Smooth muscle cell (in vitro differentiated cells): Measurements from ENCODE around the gene PTPRN2. TPM values are rescaled to one million over a fixed set of nuclear protein-coding genes. Genes with fewer than 3 reads are reported as not detected.
"Not testable (repeated sequence)": the region's sequence is repeated elsewhere in the genome, so short reads cannot be mapped to it uniquely, and the experiment has no call there.

Experiments used
- DNase-seq: peaks from one replicate; lab custom pipeline; 2025; ENCODE audit not compliant: unreplicated experiment; lab: John Stamatoyannopoulos, UW
- H2AFZ ChIP-seq: fragments of 200-600 bp; sonication (generic); 2 replicates; pipeline ENCODE4 v1.6.0; 2016; ENCODE audit warnings: antibody characterized with exemption, low read depth, mild to moderate bottlenecking
- H3F3A ChIP-seq: fragments of 200-600 bp; sonication (generic); 2 replicates; pipeline ENCODE4 v1.6.0; 2017; ENCODE audit warnings: antibody characterized with exemption, low read depth
- H3K27ac ChIP-seq: fragments of 200-600 bp; sonication (generic); 2 replicates; pipeline ENCODE4 v1.5.1; 2016; ENCODE audit warnings: low read depth, mild to moderate bottlenecking
- H3K27me3 ChIP-seq: fragments of 200-600 bp; sonication (generic); 2 replicates; pipeline ENCODE4 v1.6.1; 2016; ENCODE audit warnings: low read depth, mild to moderate bottlenecking
- H3K36me3 ChIP-seq: fragments of 200-600 bp; sonication (generic); 2 replicates; pipeline ENCODE4 v1.5.1; 2016; ENCODE audit warnings: low read depth
- H3K4me1 ChIP-seq: fragments of 200-600 bp; sonication (generic); 2 replicates; pipeline ENCODE4 v1.5.1; 2016; ENCODE audit warnings: low read depth
- H3K4me2 ChIP-seq: fragments of 200-600 bp; sonication (generic); 2 replicates; pipeline ENCODE4 v1.6.0; 2016; ENCODE audit warnings: mild to moderate bottlenecking
- H3K4me3 ChIP-seq: fragments of 200-600 bp; sonication (generic); 2 replicates; pipeline ENCODE4 v1.5.1; 2016; ENCODE audit warnings: mild to moderate bottlenecking
- H3K79me2 ChIP-seq: fragments of 200-600 bp; sonication (generic); 2 replicates; pipeline ENCODE4 v1.6.0; 2016; ENCODE audit warnings: low read depth, mild to moderate bottlenecking
- H3K9ac ChIP-seq: fragments of 200-600 bp; sonication (generic); 2 replicates; pipeline ENCODE4 v1.6.0; 2016; ENCODE audit warnings: low read depth
- H3K9me3 ChIP-seq: fragments of 200-600 bp; sonication (generic); replicated peaks from 2 replicates; pipeline ENCODE4 v1.5.1; 2016; ENCODE audit warnings: low read depth
- H4K20me1 ChIP-seq: fragments of 200-600 bp; sonication (generic); 2 replicates; pipeline ENCODE4 v1.6.0; 2016; ENCODE audit warnings: low read depth
- CTCF ChIP-seq: fragments of 200-600 bp; sonication (generic); IDR thresholded peaks from 2 replicates; pipeline ENCODE4 v1.5.1; 2017; ENCODE audit warnings: borderline replicate concordance, mild to moderate bottlenecking, antibody characterized with exemption; ENCODE audit not compliant: insufficient read depth, poor library complexity, severe bottlenecking
- WGBS: methylation state at CpG from one replicate; pipeline ENCODE4 v1.1.7; 2016; ENCODE audit warnings: low lambda C conversion rate; 5-methylcytosine and 5-hydroxymethylcytosine counted together
- polyA plus RNA-seq: library from polyadenylated mRNA; unstranded; fragments of >200 nt; fragmentation: Nextera tagmentation; extraction: Ambion mirVana; gene quantifications from 2 replicates; pipeline ENCODE4 v1.2.1, GENCODE V29; 2016
- total RNA-seq: library from RNA; depleted of rRNA; stranded (reverse); fragments of >200 nt; gene quantifications from 2 replicates; pipeline ENCODE4 v1.2.3, GENCODE V29; 2014

Gene PTPRN2
- total and polyA plus RNA-seq, 2 experiments from 2014 or later: 0.09 to 0.87 TPM

GRCh38 chr7:158526531-158526930 lies 61.1 kb downstream of the PTPRN2 start:
- Histone ChIP-seq H3K27ac (no peak overlapping the region), H3K4me1 (no peaks in the 10 kb centered on the region), H3K4me2 (no peak overlapping the region), H4K20me1 (no peaks in the 10 kb centered on the region), H2AFZ (no peak overlapping the region), H3K36me3 (no peaks in the 10 kb centered on the region), H3K9me3 (no peaks in the 10 kb centered on the region), H3K9ac (no peak overlapping the region), H3K4me3 (no peak overlapping the region), H3K27me3 (no peaks in the 10 kb centered on the region), H3K79me2 (no peaks in the 10 kb centered on the region), H3F3A (no peaks in the 10 kb centered on the region)
- TF ChIP-seq CTCF: no peak
- 93% methylated on average over 9 of the region's 9 CpGs for WGBS
- DNase-seq: no peak

- DNase-seq: no peak
- no peak for TF ChIP-seq CTCF
- Histone ChIP-seq H2AFZ (no peak overlapping the region), H4K20me1 (no peaks in the 10 kb centered on the region), H3F3A (no peaks in the 10 kb centered on the region), H3K4me2 (no peak overlapping the region), H3K79me2 (no peaks in the 10 kb centered on the region), H3K27me3 (no peaks in the 10 kb centered on the region), H3K4me3 (no peak overlapping the region), H3K9me3 (no peaks in the 10 kb centered on the region), H3K4me1 (no peaks in the 10 kb centered on the region), H3K27ac (no peak overlapping the region), H3K36me3 (no peaks in the 10 kb centered on the region), H3K9ac (no peak overlapping the region)
- WGBS: 90% methylated on average over 29 of the region's 29 CpGs
These were observed 61.8 kb downstream of the PTPRN2 start for GRCh38 chr7:158525648-158526484.

- no peak for TF ChIP-seq CTCF
- no peak overlapping the region for H2AFZ ChIP-seq
- no peak overlapping the region for H3K27ac ChIP-seq
- no peaks in the 10 kb centered on the region for H3K9me3 ChIP-seq
- no peak overlapping the region for H3K9ac ChIP-seq
- no peaks in the 10 kb centered on the region for H4K20me1 ChIP-seq
- DNase-seq: no peak
- no peaks in the 10 kb centered on the region for H3K36me3 ChIP-seq
- no peaks in the 10 kb centered on the region for H3F3A ChIP-seq
- H3K4me3 ChIP-seq: no peak overlapping the region
- H3K79me2 ChIP-seq: no peaks in the 10 kb centered on the region
- no peaks in the 10 kb centered on the region for H3K4me1 ChIP-seq
- no peaks in the 10 kb centered on the region for H3K27me3 ChIP-seq
- no peak overlapping the region for H3K4me2 ChIP-seq
- WGBS: 91% methylated on average over 24 of the region's 24 CpGs
These were observed 62.6 kb downstream of the PTPRN2 start for GRCh38 chr7:158524749-158525635.

GRCh38 chr7:158524286-158524685 lies 63.3 kb downstream of the PTPRN2 start:
- not testable (repeated sequence) for H3K79me2 ChIP-seq, H3K36me3 ChIP-seq, H3K9me3 ChIP-seq, H3K27me3 ChIP-seq, H3K4me3 ChIP-seq, H3F3A ChIP-seq, H3K9ac ChIP-seq, H3K27ac ChIP-seq, DNase-seq, H2AFZ ChIP-seq, H3K4me2 ChIP-seq, H3K4me1 ChIP-seq, H4K20me1 ChIP-seq
- WGBS: 90% methylated on average over 12 of the region's 14 CpGs

GRCh38 chr7:158523877-158524276 lies 63.7 kb downstream of the PTPRN2 start:
- H3K4me1 ChIP-seq, H4K20me1 ChIP-seq, H3F3A ChIP-seq, H3K4me3 ChIP-seq, H3K36me3 ChIP-seq, H3K9ac ChIP-seq, H2AFZ ChIP-seq, H3K27me3 ChIP-seq, H3K27ac ChIP-seq, H3K4me2 ChIP-seq, DNase-seq, H3K79me2 ChIP-seq, H3K9me3 ChIP-seq: not testable (repeated sequence)
- 96% methylated on average over 4 of the region's 11 CpGs for WGBS
